C4-2B (cell line): ENCODE results near the gene XRCC6.

ENCODE experiments used
- H3K27ac ChIP-seq: fragments of 450-650 bp; 2 replicates; pipeline ENCODE4 v1.5.1; 2017
- ZFX ChIP-seq: fragments of 450-650 bp; IDR thresholded peaks from 2 replicates; pipeline ENCODE4 v1.6.1; 2017
- TF ChIP-seq, protein P1 (sequence below): fragments of 450-650 bp; conservative IDR thresholded peaks from 2 replicates; pipeline ENCODE4 v1.5.1; 2017; ENCODE audit warnings: mild to moderate bottlenecking

The XRCC6 gene

GRCh38 chr22:41709341-41709740 is 88.2 kb downstream of the XRCC6 start:
- no peak overlapping the region for H3K27ac ChIP-seq
- TF ChIP-seq, protein P1, sequence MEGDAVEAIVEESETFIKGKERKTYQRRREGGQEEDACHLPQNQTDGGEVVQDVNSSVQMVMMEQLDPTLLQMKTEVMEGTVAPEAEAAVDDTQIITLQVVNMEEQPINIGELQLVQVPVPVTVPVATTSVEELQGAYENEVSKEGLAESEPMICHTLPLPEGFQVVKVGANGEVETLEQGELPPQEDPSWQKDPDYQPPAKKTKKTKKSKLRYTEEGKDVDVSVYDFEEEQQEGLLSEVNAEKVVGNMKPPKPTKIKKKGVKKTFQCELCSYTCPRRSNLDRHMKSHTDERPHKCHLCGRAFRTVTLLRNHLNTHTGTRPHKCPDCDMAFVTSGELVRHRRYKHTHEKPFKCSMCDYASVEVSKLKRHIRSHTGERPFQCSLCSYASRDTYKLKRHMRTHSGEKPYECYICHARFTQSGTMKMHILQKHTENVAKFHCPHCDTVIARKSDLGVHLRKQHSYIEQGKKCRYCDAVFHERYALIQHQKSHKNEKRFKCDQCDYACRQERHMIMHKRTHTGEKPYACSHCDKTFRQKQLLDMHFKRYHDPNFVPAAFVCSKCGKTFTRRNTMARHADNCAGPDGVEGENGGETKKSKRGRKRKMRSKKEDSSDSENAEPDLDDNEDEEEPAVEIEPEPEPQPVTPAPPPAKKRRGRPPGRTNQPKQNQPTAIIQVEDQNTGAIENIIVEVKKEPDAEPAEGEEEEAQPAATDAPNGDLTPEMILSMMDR, result no peak
- TF ChIP-seq ZFX, result no peak

GRCh38 chr22:41713004-41713403 is 91.9 kb downstream of the XRCC6 start:
- no peak overlapping the region for H3K27ac ChIP-seq
- no peak for TF ChIP-seq ZFX
- TF ChIP-seq, protein P1, result no peak
